HCT116 (cell line): Measurements from ENCODE around the gene FAM13A.
A peak's percentile ranks its signal among the peaks of the same experiment; 100 is the strongest.

Experiments used
- CTCF ChIP-seq, 3 experiments: fragments of 200-600 bp in 1 of 3; sonication (generic) in 1 of 3; IDR thresholded peaks in 2 of 3; conservative IDR thresholded peaks in 1 of 3; 2 replicates each; pipeline ENCODE4 v1.5.1; 2012 to 2017; ENCODE audit warnings: low read depth in 2 of 3, low read length in 2 of 3, antibody characterized with exemption in 1 of 3, borderline replicate concordance in 1 of 3, control low read depth in 1 of 3, mild to moderate bottlenecking in 1 of 3, mixed read lengths in 1 of 3, mixed run types in 1 of 3, moderate library complexity in 1 of 3; ENCODE audit not compliant: insufficient read depth in 1 of 3
- EGR1 ChIP-seq: IDR thresholded peaks from 2 replicates; pipeline ENCODE4 v1.6.1; 2012; ENCODE audit warnings: low read depth
- EZH2 ChIP-seq: fragments of 200-600 bp; sonication (generic); IDR thresholded peaks from 2 replicates; pipeline ENCODE4 v1.6.1; 2017; ENCODE audit warnings: antibody characterized with exemption, mixed run types
- EZH2phosphoT487 ChIP-seq: fragments of 200-600 bp; IDR thresholded peaks from 2 replicates; pipeline ENCODE4 v1.6.1; 2018; ENCODE audit warnings: antibody characterized with exemption, borderline replicate concordance
- POLR2A ChIP-seq: IDR thresholded peaks from 2 replicates; pipeline ENCODE4 v1.7.0; 2011; ENCODE audit warnings: borderline replicate concordance; ENCODE audit not compliant: insufficient read depth, insufficient read length; ENCODE audit errors: extremely low read depth
- POLR2AphosphoS5 ChIP-seq: IDR thresholded peaks from 2 replicates; pipeline ENCODE4 v1.6.1; 2011; ENCODE audit warnings: mild to moderate bottlenecking, low read depth, low read length, moderate library complexity
- REST ChIP-seq: IDR thresholded peaks from 2 replicates; pipeline ENCODE4 v1.6.1; 2012; ENCODE audit warnings: low read depth
- SRF ChIP-seq: IDR thresholded peaks from 2 replicates; pipeline ENCODE4 v1.6.1; 2012; ENCODE audit warnings: low read depth
- YY1 ChIP-seq: IDR thresholded peaks from 2 replicates; pipeline ENCODE4 v1.6.1; 2011; ENCODE audit warnings: low read length, low read depth, moderate library complexity, mild to moderate bottlenecking; ENCODE audit not compliant: insufficient replicate concordance; ENCODE audit errors: extremely low read depth

GRCh38 chr4:89056953-89057398, at the start of gene FAM13A:
- TF ChIP-seq CTCF (IDR thresholded peaks at IDR 0.05 in 2 of 3, conservative IDR thresholded peaks at IDR 0.05 in 1 of 3; ENCODE audit: borderline replicate concordance in 1 of 3, insufficient read depth in 1 of 3, low read depth in 2 of 3, low read length in 2 of 3) (no peak), YY1 (peak; percentile 75), POLR2A (peak; percentile 75), EZH2phosphoT487 (no peak), EGR1 (no peak), SRF (no peak), POLR2AphosphoS5 (peak; percentile 85), REST (no peak), EZH2 (no peak)
